HepG2 (cell line): ENCODE data around the gene ZFR2. TPM values are rescaled to one million over a fixed set of nuclear protein-coding genes. Genes with fewer than 3 reads are reported as not detected.

Experiments used
- ATAC-seq: fragments of 200-7000 bp; cut with Tn5 transposase; 3 replicates; pipeline ENCODE4 v1.9.1; 2020; ENCODE audit warnings: mild to moderate bottlenecking, moderate library complexity
- BruUV-seq: library from RNA; stranded (reverse); fragments of 400-500 nt; replicated peaks from 2 replicates; lab custom pipeline; 2021; lab: Mats Ljungman, UMichigan
- CTCF ChIA-PET: fragments of 300-600 bp; formaldehyde crosslinking; extraction: SDS; loops from one replicate; lab custom pipeline; 2021; ENCODE audit warnings: low total read pairs, inconsistent platforms, low intra/inter-chr PET ratio; lab: Yijun Ruan, JAX
- POLR2A ChIA-PET: fragments of 350-600 bp; sonication (Branson Sonifier 250); formaldehyde crosslinking; loops from one replicate; lab custom pipeline; 2020; ENCODE audit warnings: antibody characterized with exemption, inconsistent platforms; lab: Yijun Ruan, JAX
- DNase-seq: peaks from one replicate; pipeline ENCODE4 v3.0.0-alpha.2; 2015; ENCODE audit warnings: low spot score
- FAIRE-seq: peaks from 3 replicates; lab custom pipeline; 2011; peaks lifted over from hg19 to GRCh38; lab: Jason Lieb, UNC
- H2AFZ ChIP-seq: one replicate; pipeline ENCODE4 v1.6.1; 2011; ENCODE audit warnings: low read length, inconsistent platforms
- H3K27ac ChIP-seq: fragments of 300-600 bp; 3 replicates; pipeline ENCODE4 v1.8.0; 2011; ENCODE audit warnings: mixed run types, mild to moderate bottlenecking, mixed read lengths, low read length, inconsistent platforms; ENCODE audit not compliant: insufficient read depth; ENCODE audit errors: extremely low read length
- H3K27me3 ChIP-seq, 2 experiments: fragments of 200-600 bp in 1 of 2; 2 replicates in 1 of 2; 3 replicates in 1 of 2; pipeline versions ENCODE4 v1.6.0 to v1.8.0; 2011; ENCODE audit warnings: low read length in 2 of 2, mild to moderate bottlenecking in 2 of 2, moderate library complexity in 2 of 2, inconsistent platforms in 1 of 2; ENCODE audit not compliant: insufficient read depth in 2 of 2, control insufficient read depth in 1 of 2
- H3K36me3 ChIP-seq, 2 experiments: fragments of 200-600 bp in 1 of 2; replicated peaks in 1 of 2; 2 replicates in 1 of 2; 3 replicates in 1 of 2; pipeline versions ENCODE4 v1.5.1 to v1.8.0; 2011; ENCODE audit warnings: low read length in 2 of 2, inconsistent platforms in 1 of 2; ENCODE audit not compliant: insufficient read depth in 2 of 2, control insufficient read depth in 1 of 2
- H3K4me1 ChIP-seq: 2 replicates; pipeline ENCODE4 v1.5.1; 2012; ENCODE audit warnings: low read length, inconsistent platforms; ENCODE audit not compliant: insufficient read depth
- H3K4me2 ChIP-seq: 2 replicates; pipeline ENCODE4 v1.6.0; 2011; ENCODE audit warnings: low read depth, low read length, inconsistent platforms
- H3K4me3 ChIP-seq, 3 experiments: fragments of 200-600 bp in 1 of 3; sonication (generic), shearing (Covaris generic) in 1 of 3; replicated peaks in 1 of 3; 2 replicates each; pipeline ENCODE4 v1.5.1; 2011 to 2016; ENCODE audit warnings: low read length in 3 of 3, inconsistent platforms in 2 of 3, low read depth in 2 of 3, mild to moderate bottlenecking in 2 of 3, control low read depth in 1 of 3, mixed read lengths in 1 of 3; ENCODE audit not compliant: insufficient read depth in 1 of 3
- H3K79me2 ChIP-seq: one replicate; pipeline ENCODE4 v1.6.1; 2011; ENCODE audit warnings: low read length, inconsistent platforms; ENCODE audit not compliant: insufficient read depth
- H3K9ac ChIP-seq: 2 replicates; pipeline ENCODE4 v1.6.0; 2011; ENCODE audit warnings: mild to moderate bottlenecking, low read depth, low read length, inconsistent platforms; ENCODE audit not compliant: insufficient read depth
- H3K9me3 ChIP-seq: 2 replicates; pipeline ENCODE4 v1.5.1; 2012; ENCODE audit warnings: mild to moderate bottlenecking, low read length
- H4K20me1 ChIP-seq: 2 replicates; pipeline ENCODE4 v1.6.0; 2011; ENCODE audit warnings: inconsistent platforms, mild to moderate bottlenecking, low read length, moderate library complexity; ENCODE audit not compliant: insufficient read depth
- BATF2 ChIP-seq: sonication (generic); formaldehyde crosslinking; IDR thresholded peaks from 2 replicates; pipeline ENCODE4 v1.8.0; 2022; ENCODE audit warnings: mild to moderate bottlenecking, missing genetic modification reagents, moderate library complexity
- CBFB ChIP-seq: sonication (generic); formaldehyde crosslinking; IDR thresholded peaks from 2 replicates; pipeline ENCODE4 v1.4.0; 2020; ENCODE audit warnings: missing genetic modification reagents
- ETV6 ChIP-seq: sonication (generic); formaldehyde crosslinking; conservative IDR thresholded peaks from 2 replicates; pipeline ENCODE4 v1.4.0; 2020; ENCODE audit warnings: missing genetic modification reagents
- GATAD2A ChIP-seq: IDR thresholded peaks from 2 replicates; pipeline ENCODE4 v1.6.1; 2016
- MEIS2 ChIP-seq: sonication (generic); formaldehyde crosslinking; IDR thresholded peaks from 2 replicates; pipeline ENCODE4 v1.9.0; 2021; ENCODE audit warnings: mild to moderate bottlenecking, missing genetic modification reagents
- RNF219 ChIP-seq: sonication (generic); formaldehyde crosslinking; IDR thresholded peaks from 2 replicates; pipeline ENCODE4 v1.5.0; 2020; ENCODE audit warnings: mild to moderate bottlenecking, missing genetic modification reagents
- SMAD3 ChIP-seq: sonication (generic); formaldehyde crosslinking; IDR thresholded peaks from 2 replicates; pipeline ENCODE4 v1.4.0; 2020; ENCODE audit warnings: missing genetic modification reagents
- THAP8 ChIP-seq: sonication (generic); formaldehyde crosslinking; IDR thresholded peaks from 2 replicates; pipeline ENCODE4 v1.5.1; 2020; ENCODE audit warnings: missing genetic modification reagents, mild to moderate bottlenecking, borderline replicate concordance
- ZNF263 ChIP-seq: sonication (generic); formaldehyde crosslinking; IDR thresholded peaks from 2 replicates; pipeline ENCODE4 v1.4.0; 2020; ENCODE audit warnings: missing genetic modification reagents
- ZNF563 ChIP-seq: sonication (generic); formaldehyde crosslinking; IDR thresholded peaks from 2 replicates; pipeline ENCODE4 v1.8.0; 2022; ENCODE audit warnings: mild to moderate bottlenecking, moderate library complexity, missing genetic modification reagents
- ZNF782 ChIP-seq: sonication (generic); formaldehyde crosslinking; IDR thresholded peaks from 2 replicates; pipeline ENCODE4 v1.4.0; 2020; ENCODE audit warnings: missing genetic modification reagents, mild to moderate bottlenecking, borderline replicate concordance
- ZSCAN22 ChIP-seq: sonication (generic); formaldehyde crosslinking; IDR thresholded peaks from 2 replicates; pipeline ENCODE4 v1.4.0; 2020; ENCODE audit warnings: mild to moderate bottlenecking, missing genetic modification reagents
- WGBS: methylation state at CpG from one replicate; pipeline ENCODE4 v1.1.6; 2017; ENCODE audit warnings: low lambda C conversion rate; 5-methylcytosine and 5-hydroxymethylcytosine counted together
- in situ Hi-C: cut with HindIII; loops from 2 replicates; pipeline ENCODE4 v1.10.0; 2017; ENCODE audit warnings: low pct_unique_long_range_greater_than_20kb; ENCODE audit not compliant: extremely low pct_ligation_motif_present
- intact Hi-C: fragments of 100-400 bp; cut with micrococcal nuclease; formaldehyde crosslinking; loops from one replicate; pipeline ENCODE4 v1.10.0; 2022; ENCODE audit not compliant: unreplicated experiment
- polyA plus RNA-seq, 8 experiments: library from polyadenylated mRNA; depleted of rRNA in 3 of 8; stranded (reverse) in 7 of 8; unstranded in 1 of 8; fragments of >200 nt; fragmentation: Illumina TruSeq in 4 of 8; extraction: Trizol in 4 of 8; gene quantifications; 2 replicates each; pipeline versions ENCODE4 v1.2.1 to v1.2.3, GENCODE V29; 2011 to 2016; ENCODE audit warnings: low read depth in 4 of 8, missing spikeins in 1 of 8, mixed read lengths in 1 of 8; ENCODE audit not compliant: insufficient read depth in 1 of 8
- total RNA-seq, 5 experiments: library from RNA; depleted of rRNA; stranded (reverse); fragments of >200 nt; fragmentation: Illumina TruSeq; extraction: Trizol; gene quantifications; 2 replicates each; pipeline ENCODE4 v1.2.3, GENCODE V29; 2016; ENCODE audit warnings: low read depth in 1 of 5
- TF ChIP-seq, protein P1 (sequence below): sonication (generic); formaldehyde crosslinking; IDR thresholded peaks from 2 replicates; pipeline ENCODE4 v1.4.0; 2020; ENCODE audit warnings: low read depth, mild to moderate bottlenecking, missing genetic modification reagents

Gene ZFR2
- total and polyA plus RNA-seq, 2 of the 13 experiments (the other 11 are each of a cell fraction or from before 2014, with no cell fraction given), result 0.37 to 0.69 TPM

DNA sequence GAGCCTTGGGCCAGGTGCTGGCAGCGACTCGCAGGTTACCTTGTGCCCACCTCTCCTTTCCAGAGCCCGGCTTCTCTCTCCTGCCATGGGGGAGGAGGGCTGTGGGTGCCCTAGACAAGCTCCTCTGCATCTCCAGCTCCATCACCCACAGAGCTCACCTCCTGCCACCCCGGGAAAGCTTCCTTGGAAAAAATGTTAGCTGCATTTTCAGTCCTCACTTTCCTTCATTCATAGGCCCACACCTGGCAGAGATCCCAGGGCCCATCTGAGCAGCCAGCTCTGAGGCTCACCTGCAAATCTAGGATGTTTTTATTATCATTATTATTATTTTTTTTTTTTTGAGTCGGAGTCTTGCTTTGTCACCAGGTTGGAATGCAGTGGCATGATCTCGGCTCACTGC lies 36.8 kb downstream of the ZFR2 start:
- in situ Hi-C loops, result no loop called here
- Histone ChIP-seq H3K4me2 (no peak overlapping the region), H3K36me3 (no peaks in the 10 kb centered on the region), H3K9me3 (no peaks in the 10 kb centered on the region), H3K27ac (no peak overlapping the region), H3K4me3 (no peak overlapping the region), H4K20me1 (no peaks in the 10 kb centered on the region), H3K79me2 (no peaks in the 10 kb centered on the region), H2AFZ (no peak overlapping the region), H3K9ac (no peak overlapping the region), H3K27me3 (peaks cover 3 to 24% of the 10 kb centered on the region in 2 experiments; a peak in 4 of 5 replicates), H3K4me1 (no peaks in the 10 kb centered on the region)
- intact Hi-C loops, result no loop called here
- ChIA-PET POLR2A (no interaction called here), CTCF (no interaction called here)
- BruUV-seq, result no TSS peak
- TF ChIP-seq ZNF782 (CRISPR knock-in tag), result no peak
- no peak for TF ChIP-seq MEIS2 (CRISPR knock-in tag)
- TF ChIP-seq ETV6, result no peak
- TF ChIP-seq ZNF263 (CRISPR knock-in tag), result no peak
- TF ChIP-seq, protein P1, sequence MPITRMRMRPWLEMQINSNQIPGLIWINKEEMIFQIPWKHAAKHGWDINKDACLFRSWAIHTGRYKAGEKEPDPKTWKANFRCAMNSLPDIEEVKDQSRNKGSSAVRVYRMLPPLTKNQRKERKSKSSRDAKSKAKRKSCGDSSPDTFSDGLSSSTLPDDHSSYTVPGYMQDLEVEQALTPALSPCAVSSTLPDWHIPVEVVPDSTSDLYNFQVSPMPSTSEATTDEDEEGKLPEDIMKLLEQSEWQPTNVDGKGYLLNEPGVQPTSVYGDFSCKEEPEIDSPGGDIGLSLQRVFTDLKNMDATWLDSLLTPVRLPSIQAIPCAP (CRISPR knock-in tag), result no peak
- no peak for TF ChIP-seq THAP8 (CRISPR knock-in tag)
- no peak for TF ChIP-seq ZSCAN22 (CRISPR knock-in tag)
- no peak for TF ChIP-seq BATF2 (CRISPR knock-in tag)
- TF ChIP-seq GATAD2A (CRISPR knock-in tag), result no peak
- TF ChIP-seq CBFB (CRISPR knock-in tag), result no peak
- no peak for TF ChIP-seq ZNF563 (CRISPR knock-in tag)
- no peak for TF ChIP-seq SMAD3 (CRISPR knock-in tag)
- TF ChIP-seq RNF219 (CRISPR knock-in tag), result no peak
- DNase-seq (no peak), ATAC-seq (no peak), FAIRE-seq (no peak)
- WGBS, result 27% methylated on average over 5 of the region's 6 CpGs
